Testis (tissue), 3 donors: ENCODE results near the gene KMT2A. TPM values are rescaled to one million over a fixed set of nuclear protein-coding genes. Genes with fewer than 3 reads are reported as not detected.

Source experiments
- DNase-seq: peaks from one replicate; pipeline ENCODE4 v3.0.0-alpha.2; 2019
- H3K27ac ChIP-seq, 2 donors: fragments of 200-600 bp; sonication (generic); one replicate each; pipeline ENCODE4 v1.5.1; 2019
- H3K27me3 ChIP-seq: fragments of 200-600 bp; sonication (generic); one replicate; pipeline ENCODE4 v1.5.1; 2019
- H3K36me3 ChIP-seq: fragments of 200-600 bp; sonication (generic); one replicate; pipeline ENCODE4 v1.5.1; 2017; ENCODE audit warnings: low read depth; ENCODE audit errors: missing control alignments
- H3K4me1 ChIP-seq: fragments of 200-600 bp; sonication (generic); one replicate; pipeline ENCODE4 v1.5.1; 2019
- H3K4me3 ChIP-seq, 2 donors: fragments of 200-600 bp; sonication (generic); one replicate each; pipeline ENCODE4 v1.5.1; 2017 to 2019
- H3K9me3 ChIP-seq: fragments of 200-600 bp; sonication (generic); one replicate; pipeline ENCODE4 v1.5.1; 2017
- CTCF ChIP-seq, 3 experiments: fragments of 450-650 bp in 2 of 3; fragments of 200-600 bp in 1 of 3; sonication (generic) in 1 of 3; IDR thresholded peaks; one replicate each; pipeline ENCODE4 v1.5.1; 2016 to 2019; ENCODE audit warnings: antibody characterized with exemption in 3 of 3, mild to moderate bottlenecking in 2 of 3, moderate library complexity in 1 of 3
- POLR2A ChIP-seq: fragments of 450-650 bp; IDR thresholded peaks from one replicate; pipeline ENCODE4 v1.6.1; 2017; ENCODE audit warnings: antibody characterized with exemption, mild to moderate bottlenecking, moderate library complexity
- WGBS, 2 donors: methylation state at CpG; one replicate each; pipeline ENCODE4 v1.1.5; 2018; 5-methylcytosine and 5-hydroxymethylcytosine counted together
- intact Hi-C: fragments of 100-400 bp; cut with DNase I; formaldehyde crosslinking; loops from one replicate; pipeline ENCODE4 v1.15.1; 2023; ENCODE audit warnings: low total_unique reads
- polyA plus RNA-seq: library from polyadenylated mRNA; stranded (reverse); fragments of 350-450 nt; fragmentation: Illumina TruSeq; extraction: RNeasy Lipid Tissue Mini Kit (QIAGEN cat#74804); gene quantifications from one replicate; pipeline ENCODE4 v1.2.3, GENCODE V29; 2014; ENCODE audit warnings: low read depth, low replicate concordance; ENCODE audit not compliant: insufficient read depth
- total RNA-seq, 2 donors: library from RNA; depleted of rRNA; stranded (reverse); fragments of >200 nt; gene quantifications; one replicate each; pipeline ENCODE4 v1.2.3, GENCODE V29; 2016

KMT2A gene
- total and polyA plus RNA-seq, 3 donors from 2014 or later = 22.7 to 107 (median 106) TPM

- Histone ChIP-seq H3K27me3 (no peaks in the 10 kb centered on the region), H3K36me3 (no peaks in the 10 kb centered on the region), H3K4me1 (peaks cover 38% of the 10 kb centered on the region), H3K4me3 (no peak overlapping the region), H3K9me3 (no peaks in the 10 kb centered on the region), H3K27ac (no peak overlapping the region)
- no peak for DNase-seq
- intact Hi-C loops = no loop called here
- 81 to 89% methylated on average over 2 of the region's 2 CpGs for WGBS, 2 donors
- TF ChIP-seq CTCF (IDR thresholded peaks at IDR 0.05) (no peak), POLR2A (no peak)
Observed at GRCh38 chr11:118443590-118444218, 7.4 kb downstream of the KMT2A start.

GRCh38 chr11:118447423-118447822, 11.1 kb downstream of the KMT2A start:
- Histone ChIP-seq H3K4me1 (peaks cover 10% of the 10 kb centered on the region), H3K27me3 (no peaks in the 10 kb centered on the region), H3K27ac (no peak overlapping the region), H3K9me3 (no peaks in the 10 kb centered on the region), H3K36me3 (no peaks in the 10 kb centered on the region), H3K4me3 (no peak overlapping the region)
- no peak for TF ChIP-seq CTCF (IDR thresholded peaks at IDR 0.05)
- TF ChIP-seq POLR2A = no peak
- 85 to 86% methylated on average over 4 of the region's 4 CpGs for WGBS, 2 donors
- no peak for DNase-seq
- intact Hi-C loops = no loop called here

GRCh38 chr11:118448294-118448693, 12.0 kb downstream of the KMT2A start:
- TF ChIP-seq POLR2A (no peak), CTCF (IDR thresholded peaks at IDR 0.05) (no peak)
- Histone ChIP-seq H3K27ac (no peak overlapping the region), H3K4me3 (no peak overlapping the region), H3K9me3 (no peaks in the 10 kb centered on the region), H3K4me1 (peaks cover 5% of the 10 kb centered on the region), H3K27me3 (no peaks in the 10 kb centered on the region), H3K36me3 (no peaks in the 10 kb centered on the region)
- no peak for DNase-seq
- intact Hi-C loops = no loop called here

GRCh38 chr11:118449316-118449918, 13.1 kb downstream of the KMT2A start:
- H3K27ac ChIP-seq = no peak overlapping the region
- TF ChIP-seq CTCF (IDR thresholded peaks at IDR 0.05) = no peak
- TF ChIP-seq POLR2A = no peak

GRCh38 chr11:118450451-118450850, 14.2 kb downstream of the KMT2A start:
- intact Hi-C loops = no loop called here
- Histone ChIP-seq H3K9me3 (no peaks in the 10 kb centered on the region), H3K27ac (no peak overlapping the region), H3K4me3 (no peak overlapping the region), H3K36me3 (no peaks in the 10 kb centered on the region), H3K27me3 (no peaks in the 10 kb centered on the region), H3K4me1 (peaks cover 5% of the 10 kb centered on the region)
- no peak for DNase-seq
- 86 to 95% methylated on average over 1 of the region's 1 CpG for WGBS, 2 donors
- no peak for TF ChIP-seq CTCF (IDR thresholded peaks at IDR 0.05)
- no peak for TF ChIP-seq POLR2A

More at GRCh38 chr11:118449316-118449918, 13.1 kb downstream of the KMT2A start:
- Histone ChIP-seq H3K36me3 (no peaks in the 10 kb centered on the region), H3K4me3 (no peak overlapping the region), H3K9me3 (no peaks in the 10 kb centered on the region), H3K27me3 (no peaks in the 10 kb centered on the region), H3K4me1 (peaks cover 5% of the 10 kb centered on the region)
- 93 to 94% methylated on average over 4 of the region's 4 CpGs for WGBS, 2 donors
- DNase-seq = no peak
- intact Hi-C loops = no loop called here
